Right ventricle myocardium inferior (tissue), 1 donor: Measurements from ENCODE around the gene C11orf68. TPM values are rescaled to one million over a fixed set of nuclear protein-coding genes. Genes with fewer than 3 reads are reported as not detected.

Experiments used
- ATAC-seq: fragments of 200-7000 bp; cut with Tn5 transposase; one replicate; pipeline ENCODE4 v1.9.1; 2020; ENCODE audit warnings: mild to moderate bottlenecking, moderate library complexity
- DNase-seq: peaks from one replicate; pipeline ENCODE4 v3.0.0; 2021; ENCODE audit errors: missing footprints
- intact Hi-C: fragments of 100-400 bp; cut with DNase I; formaldehyde crosslinking; loops from one replicate; pipeline ENCODE4 v1.11.0; 2022
- total RNA-seq: library from RNA; stranded (reverse); fragmentation: NEBNext Ultra II Directional; extraction: Animal tissue kit (Norgen Biotek cat#: 25700); gene quantifications from one replicate; pipeline ENCODE4 v1.2.1, GENCODE V29; 2021
- donor health status: DM: no; HTN: yes; CAD: no; lungs with severe emphysema.

Gene C11orf68
- total RNA-seq, 1 donor from 2014 or later, result 38.5 TPM

GRCh38 chr11:65868076-65868667, 50.7 kb downstream of the C11orf68 start:
- intact Hi-C loops, result no loop called here
- no peak for ATAC-seq
- DNase-seq, result peak; percentile 64

GRCh38 chr11:65867284-65868071, 51.4 kb downstream of the C11orf68 start:
- peak; percentile 59 for DNase-seq
- intact Hi-C loops, result no loop called here
- no peak for ATAC-seq

Other genes with a start within 250 kb of the C11orf68 start
- gene KAT5, start 206.8 kb downstream of the C11orf68 start, total RNA-seq, result 44.6 TPM
- gene RNASEH2C, start 198.3 kb downstream of the C11orf68 start, total RNA-seq, result 52.3 TPM
- gene AP5B1, start 138.1 kb downstream of the C11orf68 start, total RNA-seq, result 6.1 TPM
- gene OVOL1, start 132.0 kb downstream of the C11orf68 start, total RNA-seq, result not detected
- not detected for gene SNX32, start 85.1 kb downstream of the C11orf68 start, total RNA-seq
- 386 TPM for gene CFL1, start 60.9 kb downstream of the C11orf68 start, total RNA-seq
- gene MUS81, start 58.6 kb downstream of the C11orf68 start, total RNA-seq, result 35.5 TPM
- 83.1 TPM for gene EFEMP2, start 46.3 kb downstream of the C11orf68 start, total RNA-seq
- gene CTSW, start 39.2 kb downstream of the C11orf68 start, total RNA-seq, result 1.1 TPM
- gene FIBP, start 30.6 kb downstream of the C11orf68 start, total RNA-seq, result 44.7 TPM
- gene CCDC85B, start 28.4 kb downstream of the C11orf68 start, total RNA-seq, result 29.6 TPM
- 0.27 TPM for gene FOSL1, start 18.7 kb downstream of the C11orf68 start, total RNA-seq
- gene DRAP1, start 364 bp upstream of the C11orf68 start, total RNA-seq, result 110 TPM
- gene TSGA10IP, start 26.4 kb upstream of the C11orf68 start, total RNA-seq, result not detected
- 29.9 TPM for gene SART1, start 42.7 kb upstream of the C11orf68 start, total RNA-seq
- gene EIF1AD, start 83.1 kb upstream of the C11orf68 start, total RNA-seq, result 18.0 TPM
- gene BANF1, start 83.4 kb upstream of the C11orf68 start, total RNA-seq, result 248 TPM
- gene CST6, start 92.9 kb upstream of the C11orf68 start, total RNA-seq, result not detected
- gene CATSPER1, start 107.4 kb upstream of the C11orf68 start, total RNA-seq, result not detected
- gene GAL3ST3, start 130.1 kb upstream of the C11orf68 start, total RNA-seq, result 1.5 TPM
- gene SF3B2, start 133.3 kb upstream of the C11orf68 start, total RNA-seq, result 71.8 TPM
- gene PACS1, start 151.2 kb upstream of the C11orf68 start, total RNA-seq, result 50.7 TPM